Left lung (tissue), 10 donors: ENCODE results near the gene PHACTR3. TPM values are rescaled to one million over a fixed set of nuclear protein-coding genes. Genes with fewer than 3 reads are reported as not detected.

ENCODE experiments used
- ATAC-seq: fragments of 200-7000 bp; cut with Tn5 transposase; one replicate; pipeline ENCODE4 v1.9.1; 2020; ENCODE audit warnings: moderate library complexity
- DNase-seq, 4 donors: peaks; one replicate each; pipeline ENCODE4 v3.0.0-alpha.2; 2013 to 2020
- H3K27ac ChIP-seq, 2 donors: fragments of 200-600 bp; sonication (generic) in 1 of 2; one replicate each; pipeline versions ENCODE4 v1.5.0 to v1.8.0; 2020 to 2021
- H3K27me3 ChIP-seq, 2 donors: fragments of 200-600 bp; sonication (generic) in 1 of 2; one replicate each; pipeline versions ENCODE4 v1.5.0 to v1.8.0; 2020 to 2021
- H3K36me3 ChIP-seq, 2 donors: fragments of 200-600 bp; sonication (generic) in 1 of 2; one replicate each; pipeline versions ENCODE4 v1.5.0 to v1.8.0; 2020 to 2021
- H3K4me1 ChIP-seq, 2 donors: fragments of 200-600 bp; one replicate each; pipeline ENCODE4 v1.8.0; 2021
- H3K4me3 ChIP-seq, 2 donors: fragments of 200-600 bp; sonication (generic) in 1 of 2; one replicate each; pipeline versions ENCODE4 v1.5.0 to v1.8.0; 2020 to 2021; ENCODE audit warnings: mild to moderate bottlenecking in 1 of 2
- H3K9me3 ChIP-seq, 2 donors: fragments of 200-600 bp; sonication (generic) in 1 of 2; one replicate each; pipeline versions ENCODE4 v1.5.0 to v1.8.0; 2020 to 2021
- intact Hi-C, 2 donors: fragments of 100-400 bp; cut with DNase I; formaldehyde crosslinking; loops; one replicate each; pipeline versions ENCODE4 v1.11.2 to v1.14.2; 2022
- polyA plus RNA-seq, 6 donors: library from polyadenylated mRNA; unstranded; fragments of 120-200 nt; gene quantifications; one replicate each; pipeline ENCODE4 v1.2.1, GENCODE V29; 2013; ENCODE audit not compliant: insufficient read length in 6 of 6
- total RNA-seq, 2 donors: library from RNA; stranded (reverse); fragmentation: NEBNext Ultra II Directional; extraction: Animal tissue kit (Norgen Biotek cat#: 25700); gene quantifications; one replicate each; pipeline ENCODE4 v1.2.1, GENCODE V29; 2021
- TF ChIP-seq, protein P1 (sequence below), 2 donors: fragments of 200-600 bp; sonication (generic) in 1 of 2; IDR thresholded peaks; one replicate each; pipeline versions ENCODE4 v1.5.0 to v1.8.0; 2021; ENCODE audit warnings: antibody characterized with exemption in 2 of 2
- donor health status: DM: no; HTN: yes; CAD: no.
- donor health status: DM: no; HTN: no; CAD: no.

Gene PHACTR3
- total and polyA plus RNA-seq, 8 donors = 3.5 to 14.5 (median 4.4) TPM

DNA sequence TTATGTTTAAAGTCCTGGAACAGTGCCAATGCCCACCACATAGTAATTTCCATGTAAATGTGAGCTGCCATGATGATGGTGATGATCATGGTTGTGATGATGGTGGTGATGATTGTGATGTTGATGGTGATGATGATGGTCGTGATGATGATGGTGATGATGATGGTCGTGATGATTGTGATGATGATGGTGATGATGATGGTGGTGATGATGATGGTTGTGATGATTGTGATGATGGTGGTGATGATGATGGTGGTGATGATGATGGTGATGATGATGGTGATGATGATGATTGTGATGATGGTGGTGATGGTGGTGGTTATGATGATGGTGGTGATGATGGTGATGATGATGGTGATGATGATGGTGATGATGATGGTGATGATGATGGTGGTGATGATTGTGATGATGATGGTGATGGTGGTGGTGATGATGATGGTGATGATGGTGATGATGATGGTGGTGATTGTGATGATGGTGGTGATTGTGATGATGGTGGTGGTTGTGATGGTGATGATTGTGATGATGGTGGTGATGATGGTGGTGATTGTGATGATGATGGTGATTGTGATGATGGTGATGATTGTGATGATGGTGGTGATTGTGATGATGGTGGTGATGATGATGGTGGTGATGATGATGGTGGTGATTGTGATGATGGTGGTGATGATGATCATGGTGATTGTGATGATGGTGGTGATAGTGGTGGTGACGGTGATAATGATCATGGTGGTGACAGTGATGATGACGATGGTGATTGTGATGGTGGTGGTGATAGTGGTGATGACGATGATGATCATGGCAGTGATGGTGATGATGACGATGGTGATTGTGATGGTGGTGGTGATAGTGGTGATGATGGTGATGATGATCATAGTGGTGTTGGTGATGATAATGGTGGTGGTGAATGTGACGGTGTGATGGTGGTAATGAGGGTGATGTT is 82.3 kb downstream of the PHACTR3 start:
- no peak for ATAC-seq
- no peak overlapping the region for H3K27ac ChIP-seq

DNA sequence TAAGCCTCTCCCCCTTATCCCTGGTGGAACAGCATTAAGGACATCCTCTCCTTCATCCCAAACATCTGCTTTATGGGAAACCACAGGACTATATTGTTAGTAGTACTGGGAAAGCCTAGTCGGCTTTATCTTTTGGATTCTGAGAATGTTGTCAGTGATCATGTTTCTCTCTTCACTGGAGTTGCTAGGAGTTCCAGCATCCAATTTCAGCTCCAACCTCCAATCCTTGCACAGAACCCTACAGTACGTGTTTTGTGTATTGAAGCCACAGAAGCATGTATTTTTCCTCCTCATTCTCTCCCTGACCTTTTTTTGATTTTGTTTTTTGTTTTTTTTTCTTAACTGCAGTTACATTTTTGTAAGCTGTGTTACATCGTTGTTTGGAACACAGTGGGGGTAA is 84.0 kb downstream of the PHACTR3 start:
- DNase-seq = no peak
- peaks cover 0 to 26% of the 10 kb centered on the region in 2 donors for H3K27me3 ChIP-seq
- H3K4me1 ChIP-seq = no peaks in the 10 kb centered on the region
- no peak overlapping the region for H3K27ac ChIP-seq
- no peak for ATAC-seq
- H3K9me3 ChIP-seq = no peaks in the 10 kb centered on the region
- no peaks in the 10 kb centered on the region for H3K36me3 ChIP-seq
- TF ChIP-seq, protein P1, sequence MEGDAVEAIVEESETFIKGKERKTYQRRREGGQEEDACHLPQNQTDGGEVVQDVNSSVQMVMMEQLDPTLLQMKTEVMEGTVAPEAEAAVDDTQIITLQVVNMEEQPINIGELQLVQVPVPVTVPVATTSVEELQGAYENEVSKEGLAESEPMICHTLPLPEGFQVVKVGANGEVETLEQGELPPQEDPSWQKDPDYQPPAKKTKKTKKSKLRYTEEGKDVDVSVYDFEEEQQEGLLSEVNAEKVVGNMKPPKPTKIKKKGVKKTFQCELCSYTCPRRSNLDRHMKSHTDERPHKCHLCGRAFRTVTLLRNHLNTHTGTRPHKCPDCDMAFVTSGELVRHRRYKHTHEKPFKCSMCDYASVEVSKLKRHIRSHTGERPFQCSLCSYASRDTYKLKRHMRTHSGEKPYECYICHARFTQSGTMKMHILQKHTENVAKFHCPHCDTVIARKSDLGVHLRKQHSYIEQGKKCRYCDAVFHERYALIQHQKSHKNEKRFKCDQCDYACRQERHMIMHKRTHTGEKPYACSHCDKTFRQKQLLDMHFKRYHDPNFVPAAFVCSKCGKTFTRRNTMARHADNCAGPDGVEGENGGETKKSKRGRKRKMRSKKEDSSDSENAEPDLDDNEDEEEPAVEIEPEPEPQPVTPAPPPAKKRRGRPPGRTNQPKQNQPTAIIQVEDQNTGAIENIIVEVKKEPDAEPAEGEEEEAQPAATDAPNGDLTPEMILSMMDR (IDR thresholded peaks at IDR 0.05) = no peak
- H3K4me3 ChIP-seq = no peak overlapping the region
- intact Hi-C loops = no loop called here

More for the DNA sequence above, 82.3 kb downstream of the PHACTR3 start:
- DNase-seq = no peak
- H3K4me3 ChIP-seq = no peak overlapping the region
- no peaks in the 10 kb centered on the region for H3K4me1 ChIP-seq
- H3K9me3 ChIP-seq = no peaks in the 10 kb centered on the region
- TF ChIP-seq, protein P1 (IDR thresholded peaks at IDR 0.05) = no peak
- intact Hi-C loops = no loop called here
- no peaks in the 10 kb centered on the region for H3K36me3 ChIP-seq
- H3K27me3 ChIP-seq = peaks cover 0 to 19% of the 10 kb centered on the region in 2 donors

DNA sequence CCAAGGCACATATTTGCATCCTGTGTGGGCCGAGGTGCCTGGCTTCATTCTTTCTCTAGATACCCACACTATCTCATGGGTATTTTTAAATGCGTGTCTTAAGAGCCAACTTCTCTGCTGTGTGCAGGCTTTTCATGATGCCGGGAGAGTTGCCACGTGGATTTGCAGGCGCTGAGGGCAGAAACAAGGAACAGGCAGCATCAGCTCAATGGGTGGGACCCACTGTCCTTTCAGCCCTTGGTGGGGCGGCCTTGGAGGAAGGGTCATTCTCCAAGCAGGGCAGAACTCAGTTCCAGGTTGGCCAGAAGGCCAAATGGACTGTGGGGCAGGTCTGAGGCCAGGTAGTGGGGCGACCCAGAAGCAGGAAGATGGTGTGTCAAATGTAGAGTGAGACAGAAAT is 84.7 kb downstream of the PHACTR3 start:
- intact Hi-C loops = no loop called here
- Histone ChIP-seq H3K9me3 (no peaks in the 10 kb centered on the region), H3K27me3 (peaks cover 0 to 21% of the 10 kb centered on the region in 2 donors), H3K36me3 (no peaks in the 10 kb centered on the region), H3K27ac (no peak overlapping the region), H3K4me3 (no peak overlapping the region), H3K4me1 (no peaks in the 10 kb centered on the region)
- DNase-seq (no peak), ATAC-seq (no peak)
- TF ChIP-seq, protein P1 (IDR thresholded peaks at IDR 0.05) = no peak

DNA sequence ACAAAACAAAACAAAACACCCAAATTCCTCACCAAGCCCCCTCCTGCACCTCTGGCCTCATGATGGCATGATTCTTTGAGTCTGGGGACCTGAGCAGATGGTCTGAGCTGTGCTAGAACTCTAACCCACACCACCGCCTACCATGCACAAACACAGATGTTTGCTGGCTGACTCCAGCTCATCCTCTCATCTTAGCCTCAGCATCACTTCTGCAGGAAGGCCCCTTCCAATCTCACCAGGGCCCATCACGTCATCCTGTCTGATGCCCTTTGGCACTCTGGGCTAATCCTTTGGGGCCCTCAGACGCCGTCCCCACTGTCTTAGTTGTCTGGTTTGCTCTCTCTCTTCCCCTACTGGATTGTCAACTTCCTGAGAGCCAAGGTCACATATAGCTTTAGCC is 85.8 kb downstream of the PHACTR3 start:
- Histone ChIP-seq H3K36me3 (no peaks in the 10 kb centered on the region), H3K27ac (no peak overlapping the region), H3K9me3 (no peaks in the 10 kb centered on the region), H3K27me3 (peaks cover 0 to 30% of the 10 kb centered on the region in 2 donors), H3K4me1 (no peaks in the 10 kb centered on the region), H3K4me3 (no peak overlapping the region)
- DNase-seq = no peak
- TF ChIP-seq, protein P1 (IDR thresholded peaks at IDR 0.05) = no peak
- no peak for ATAC-seq
- intact Hi-C loops = no loop called here

DNA sequence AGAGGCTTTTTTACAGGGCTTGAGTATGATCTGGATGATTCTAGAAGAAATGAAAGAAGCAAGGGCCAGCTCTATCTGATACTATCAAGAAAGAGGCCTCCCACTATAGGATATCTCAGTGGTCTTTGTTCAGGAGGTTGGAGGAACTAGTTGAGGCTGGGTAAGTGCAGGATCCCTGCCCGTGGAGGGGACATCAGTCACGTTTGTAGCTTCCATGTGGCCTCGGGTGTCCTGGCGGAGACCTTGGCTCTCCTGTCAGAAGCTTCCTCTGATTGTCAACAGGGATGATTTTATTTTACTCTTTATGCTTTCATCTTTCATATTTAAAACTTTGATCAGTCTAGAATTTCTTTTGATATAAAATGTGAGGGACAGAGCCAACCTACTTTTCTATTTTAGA is 86.6 kb downstream of the PHACTR3 start:
- no peak for ATAC-seq
- H3K27ac ChIP-seq = no peak overlapping the region
- H3K27me3 ChIP-seq = peaks cover 0 to 31% of the 10 kb centered on the region in 2 donors
- TF ChIP-seq, protein P1 (IDR thresholded peaks at IDR 0.05) = no peak
- intact Hi-C loops = no loop called here
- no peaks in the 10 kb centered on the region for H3K36me3 ChIP-seq
- no peak for DNase-seq
- H3K9me3 ChIP-seq = no peaks in the 10 kb centered on the region
- no peaks in the 10 kb centered on the region for H3K4me1 ChIP-seq
- no peak overlapping the region for H3K4me3 ChIP-seq
